Loucy (cell line): ENCODE data around the gene AQP12A.
"Not testable (repeated sequence)": the region's sequence is repeated elsewhere in the genome, so short reads cannot be mapped to it uniquely, and the experiment has no call there.

Source experiments
- H2AFZ ChIP-seq: fragments of 200-600 bp; sonication (generic); 2 replicates; pipeline ENCODE4 v1.6.0; 2016; ENCODE audit warnings: antibody characterized with exemption, mild to moderate bottlenecking, low read length, moderate library complexity
- H3F3A ChIP-seq: fragments of 200-600 bp; 2 replicates; pipeline ENCODE4 v1.6.0; 2016; ENCODE audit warnings: antibody characterized with exemption, low read depth, mild to moderate bottlenecking
- H3K27me3 ChIP-seq: fragments of 200-600 bp; sonication (generic); 2 replicates; pipeline ENCODE4 v1.6.1; 2014; ENCODE audit warnings: low read length, mild to moderate bottlenecking; ENCODE audit not compliant: insufficient read depth, poor library complexity, severe bottlenecking
- H3K36me3 ChIP-seq: fragments of 200-600 bp; sonication (generic); 2 replicates; pipeline ENCODE4 v1.6.1; 2016; ENCODE audit warnings: low read length; ENCODE audit not compliant: insufficient read depth
- H3K4me1 ChIP-seq: fragments of 200-600 bp; sonication (generic); 2 replicates; pipeline ENCODE4 v1.5.1; 2014; ENCODE audit warnings: low read length, mild to moderate bottlenecking; ENCODE audit not compliant: insufficient read depth, poor library complexity, severe bottlenecking
- H3K4me2 ChIP-seq: fragments of 200-600 bp; sonication (generic); 2 replicates; pipeline ENCODE4 v1.6.0; 2014; ENCODE audit warnings: antibody characterized with exemption, low read length, low read depth, mild to moderate bottlenecking; ENCODE audit not compliant: poor library complexity, severe bottlenecking
- H3K4me3 ChIP-seq: fragments of 200-600 bp; sonication (generic); 2 replicates; pipeline ENCODE4 v1.5.1; 2014; ENCODE audit warnings: low read length, mild to moderate bottlenecking, mixed read lengths; ENCODE audit not compliant: poor library complexity, severe bottlenecking
- H3K79me2 ChIP-seq: fragments of 200-600 bp; sonication (generic); 2 replicates; pipeline ENCODE4 v1.6.1; 2014; ENCODE audit warnings: low read length; ENCODE audit not compliant: insufficient read depth
- H3K9ac ChIP-seq: fragments of 200-600 bp; sonication (generic); 2 replicates; pipeline ENCODE4 v1.6.0; 2014; ENCODE audit warnings: mild to moderate bottlenecking, low read depth, low read length, moderate library complexity; ENCODE audit not compliant: poor library complexity, severe bottlenecking
- H3K9me2 ChIP-seq: fragments of 200-600 bp; sonication (generic); replicated peaks from 2 replicates; pipeline ENCODE4 v1.6.1; 2016; ENCODE audit warnings: low read depth, low read length, mixed read lengths
- H3K9me3 ChIP-seq: fragments of 200-600 bp; sonication (generic); 2 replicates; pipeline ENCODE4 v1.6.1; 2014; ENCODE audit warnings: mild to moderate bottlenecking, antibody characterized with exemption, low read length, low read depth; ENCODE audit not compliant: insufficient read depth
- H4K20me1 ChIP-seq: fragments of 200-600 bp; sonication (generic); 2 replicates; pipeline ENCODE4 v1.6.0; 2014; ENCODE audit warnings: antibody characterized with exemption, low read length, mild to moderate bottlenecking; ENCODE audit not compliant: insufficient read depth, poor library complexity, severe bottlenecking
- CTCF ChIP-seq: fragments of 200-600 bp; sonication (generic); conservative IDR thresholded peaks from 2 replicates; pipeline ENCODE4 v1.5.1; 2014; ENCODE audit warnings: mild to moderate bottlenecking, antibody characterized with exemption, low read length
- EZH2phosphoT487 ChIP-seq: fragments of 200-600 bp; IDR thresholded peaks from 2 replicates; pipeline ENCODE4 v1.6.1; 2018; ENCODE audit warnings: antibody characterized with exemption, mild to moderate bottlenecking, moderate library complexity, borderline replicate concordance

The AQP12A gene

GRCh38 chr2:240672701-240673190, 18.9 kb upstream of the AQP12A start:
- Histone ChIP-seq H3K9me2 (no peaks in the 10 kb centered on the region), H2AFZ (no peak overlapping the region), H3F3A (no peaks in the 10 kb centered on the region), H3K9me3 (no peaks in the 10 kb centered on the region), H3K79me2 (no peaks in the 10 kb centered on the region), H3K4me3 (no peak overlapping the region), H3K36me3 (no peaks in the 10 kb centered on the region), H3K9ac (no peak overlapping the region), H3K4me1 (no peaks in the 10 kb centered on the region), H4K20me1 (no peaks in the 10 kb centered on the region), H3K27me3 (no peaks in the 10 kb centered on the region), H3K4me2 (no peak overlapping the region)
- TF ChIP-seq CTCF: no peak
- TF ChIP-seq EZH2phosphoT487: no peak

DNA sequence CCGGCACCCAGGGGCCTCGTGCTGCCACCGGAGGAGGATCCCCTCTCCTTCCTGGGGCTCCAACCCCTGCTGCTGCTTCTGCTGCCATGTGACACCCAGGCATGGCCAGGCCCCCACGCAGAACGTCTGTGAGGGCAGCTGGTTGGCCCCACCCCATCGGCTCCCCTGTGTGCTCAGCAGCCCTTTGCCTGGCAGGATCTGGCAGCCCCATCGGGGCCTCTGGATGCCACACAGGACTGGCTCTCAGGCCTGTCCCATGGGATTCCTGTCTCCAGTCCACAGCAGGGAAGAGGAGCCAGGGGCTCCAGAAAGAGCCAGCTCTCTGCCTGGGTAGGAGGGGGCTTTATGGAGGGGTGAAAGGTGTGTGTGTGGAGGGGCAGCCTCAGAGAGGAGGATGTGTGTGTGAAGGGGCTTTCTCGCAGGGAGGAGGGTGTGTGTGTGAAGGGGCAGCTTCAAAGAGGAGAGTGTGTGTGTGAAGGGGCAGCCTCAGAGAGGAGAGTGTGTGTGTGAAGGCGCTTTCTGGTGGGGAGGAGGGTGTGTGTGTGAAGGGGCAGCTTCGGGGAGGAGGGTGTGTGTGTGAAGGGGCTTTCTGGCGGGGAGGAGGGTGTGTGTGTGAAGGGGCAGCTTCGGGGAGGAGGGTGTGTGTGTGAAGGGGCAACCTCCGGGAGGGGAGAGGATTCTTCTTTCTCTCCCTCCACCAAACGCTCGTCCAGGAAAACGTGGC, 17.0 kb upstream of the AQP12A start:
- H3K9me3 ChIP-seq, H3F3A ChIP-seq, H3K9ac ChIP-seq, H4K20me1 ChIP-seq, H2AFZ ChIP-seq, H3K4me1 ChIP-seq, H3K79me2 ChIP-seq, H3K4me3 ChIP-seq, H3K36me3 ChIP-seq, H3K4me2 ChIP-seq, H3K9me2 ChIP-seq, H3K27me3 ChIP-seq: not testable (repeated sequence)

GRCh38 chr2:240675345-240675744, 16.3 kb upstream of the AQP12A start:
- not testable (repeated sequence) for H3K79me2 ChIP-seq, H3K9me2 ChIP-seq, H3K4me2 ChIP-seq, H3F3A ChIP-seq, H3K27me3 ChIP-seq, H3K9me3 ChIP-seq, H3K4me1 ChIP-seq, H3K4me3 ChIP-seq, H4K20me1 ChIP-seq, H3K36me3 ChIP-seq, H2AFZ ChIP-seq, H3K9ac ChIP-seq

DNA sequence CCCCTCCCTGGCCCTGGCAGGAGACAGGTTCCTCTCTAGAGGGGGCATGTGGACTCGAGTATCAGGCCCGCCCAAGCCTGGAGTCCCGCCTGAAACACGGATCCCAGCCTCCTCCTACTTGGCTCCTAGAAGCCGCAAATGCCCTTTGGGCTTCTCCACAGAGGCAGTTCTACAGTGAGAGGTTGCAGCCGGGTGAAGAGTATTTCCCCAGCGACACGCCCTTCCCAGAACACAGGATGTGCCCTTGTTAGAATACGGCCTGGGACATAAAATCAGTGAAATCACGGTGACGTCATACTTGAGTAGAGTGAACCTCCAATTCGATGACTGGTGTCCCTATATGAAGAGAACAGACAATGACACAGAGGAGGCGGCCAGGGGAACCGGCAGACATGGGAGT, 13.6 kb upstream of the AQP12A start:
- not testable (repeated sequence) for H3K9ac ChIP-seq, H3K9me2 ChIP-seq, H3K36me3 ChIP-seq, H4K20me1 ChIP-seq, H3K9me3 ChIP-seq, H3K79me2 ChIP-seq, H3K4me1 ChIP-seq, H2AFZ ChIP-seq, H3F3A ChIP-seq, H3K4me2 ChIP-seq, H3K27me3 ChIP-seq, H3K4me3 ChIP-seq

GRCh38 chr2:240678909-240679308, 12.8 kb upstream of the AQP12A start:
- not testable (repeated sequence) for H4K20me1 ChIP-seq, H3K79me2 ChIP-seq, H3K9ac ChIP-seq, H3K4me2 ChIP-seq, H3K27me3 ChIP-seq, H3K9me3 ChIP-seq, H3F3A ChIP-seq, H3K9me2 ChIP-seq, H3K36me3 ChIP-seq, H2AFZ ChIP-seq, H3K4me1 ChIP-seq, H3K4me3 ChIP-seq

- H2AFZ ChIP-seq, H4K20me1 ChIP-seq, H3K36me3 ChIP-seq, H3K9me3 ChIP-seq, H3F3A ChIP-seq, H3K4me3 ChIP-seq, H3K4me2 ChIP-seq, H3K4me1 ChIP-seq, H3K9me2 ChIP-seq, H3K9ac ChIP-seq, H3K27me3 ChIP-seq, H3K79me2 ChIP-seq: not testable (repeated sequence)
Measured at GRCh38 chr2:240680185-240680584, 11.5 kb upstream of the AQP12A start.
